RWPE2 (cell line): ENCODE measurements around the gene CBY3.
A peak's percentile ranks its signal among the peaks of the same experiment; 100 is the strongest.

Experiments
- ATAC-seq: fragments of 200-7000 bp; cut with Tn5 transposase; 3 replicates; pipeline ENCODE4 v1.9.1; 2021; ENCODE audit warnings: low read depth
- DNase-seq: peaks from one replicate; pipeline ENCODE4 v3.0.0-alpha.2; 2020; ENCODE audit warnings: low spot score
- H3K27ac ChIP-seq: fragments of 450-650 bp; 2 replicates; pipeline ENCODE4 v1.5.1; 2017; ENCODE audit warnings: mild to moderate bottlenecking; ENCODE audit not compliant: poor library complexity, severe bottlenecking
- H3K27me3 ChIP-seq: fragments of 250-450 bp; sonication (Bioruptor Pico); 2 replicates; pipeline ENCODE4 v1.5.1; 2021; ENCODE audit warnings: mild to moderate bottlenecking, moderate library complexity; ENCODE audit not compliant: insufficient read depth, poor library complexity, severe bottlenecking
- H3K36me3 ChIP-seq: fragments of 250-450 bp; sonication (Bioruptor Pico); 2 replicates; pipeline ENCODE4 v1.5.1; 2020; ENCODE audit warnings: low read depth, mild to moderate bottlenecking, moderate library complexity
- H3K4me1 ChIP-seq: fragments of 250-450 bp; sonication (Bioruptor Pico); 2 replicates; pipeline ENCODE4 v1.5.1; 2021; ENCODE audit warnings: mild to moderate bottlenecking, moderate library complexity; ENCODE audit not compliant: insufficient read depth, poor library complexity, severe bottlenecking
- H3K4me3 ChIP-seq: fragments of 250-450 bp; sonication (Bioruptor Pico); 2 replicates; pipeline ENCODE4 v1.5.1; 2021; ENCODE audit warnings: mild to moderate bottlenecking, moderate library complexity; ENCODE audit not compliant: severe bottlenecking
- H3K9me3 ChIP-seq: fragments of 250-450 bp; sonication (Bioruptor Pico); 2 replicates; pipeline ENCODE4 v1.5.1; 2021; ENCODE audit warnings: mild to moderate bottlenecking, moderate library complexity; ENCODE audit not compliant: severe bottlenecking
- CTCF ChIP-seq: fragments of 450-650 bp; IDR thresholded peaks from one replicate; pipeline ENCODE4 v1.5.1; 2017; ENCODE audit warnings: mild to moderate bottlenecking, moderate library complexity; ENCODE audit not compliant: poor library complexity, severe bottlenecking

Gene CBY3

GRCh38 chr5:179680780-179681401, at the start of gene CBY3:
CBY3 (minus strand) TSS chr5:179681034; CDS start chr5:179680918, 116 bp downstream.
- peaks cover 3% of the 10 kb centered on the region for H3K4me1 ChIP-seq
- peaks cover 7% of the 10 kb centered on the region; the same call in 1 of the 2 replicates for H3K36me3 ChIP-seq
- H3K9me3 ChIP-seq = no peaks in the 10 kb centered on the region
- DNase-seq (no peak), ATAC-seq (no peak)
- H3K27me3 ChIP-seq = no peaks in the 10 kb centered on the region
- H3K27ac ChIP-seq = no peak within 1 kb of the TSS
- H3K4me3 ChIP-seq = no peak within 1 kb of the TSS
- TF ChIP-seq CTCF = no peak

GRCh38 chr5:179730356-179730755, 49.5 kb upstream of the CBY3 start:
- Histone ChIP-seq H3K9me3 (no peaks in the 10 kb centered on the region), H3K4me1 (peaks cover 19% of the 10 kb centered on the region), H3K4me3 (no peak overlapping the region), H3K27me3 (no peaks in the 10 kb centered on the region), H3K27ac (peak overlapping the region; percentile 71), H3K36me3 (peaks cover 72% of the 10 kb centered on the region)
- TF ChIP-seq CTCF = no peak
- ATAC-seq = no peak
- DNase-seq = no peak

GRCh38 chr5:179729727-179730126, 48.9 kb upstream of the CBY3 start:
- no peak for TF ChIP-seq CTCF
- no peak for DNase-seq
- Histone ChIP-seq H3K4me1 (peaks cover 19% of the 10 kb centered on the region), H3K27me3 (no peaks in the 10 kb centered on the region), H3K4me3 (no peak overlapping the region), H3K9me3 (no peaks in the 10 kb centered on the region), H3K36me3 (peaks cover 75% of the 10 kb centered on the region), H3K27ac (no peak overlapping the region)
- no peak for ATAC-seq

- Histone ChIP-seq H3K4me1 (peaks cover 16% of the 10 kb centered on the region), H3K4me3 (no peak overlapping the region), H3K36me3 (peaks cover 76% of the 10 kb centered on the region), H3K27ac (no peak overlapping the region), H3K27me3 (no peaks in the 10 kb centered on the region), H3K9me3 (no peaks in the 10 kb centered on the region)
- ATAC-seq (no peak), DNase-seq (no peak)
- TF ChIP-seq CTCF = no peak
Measured at GRCh38 chr5:179729303-179729702, 48.5 kb upstream of the CBY3 start.

GRCh38 chr5:179727106-179727505, 46.3 kb upstream of the CBY3 start:
- ATAC-seq = no peak

More at GRCh38 chr5:179727106-179727505, 46.3 kb upstream of the CBY3 start:
- Histone ChIP-seq H3K36me3 (peaks cover 92% of the 10 kb centered on the region), H3K27ac (no peak overlapping the region), H3K4me1 (peaks cover 14% of the 10 kb centered on the region), H3K27me3 (no peaks in the 10 kb centered on the region), H3K9me3 (no peaks in the 10 kb centered on the region), H3K4me3 (no peak overlapping the region)
- DNase-seq = no peak
- TF ChIP-seq CTCF = no peak
